ENCODE data around the gene EBF3.

GRCh38 chr10:129847741-129848483 lies 116.2 kb downstream of the EBF3 start:
- no peak for TF ChIP-seq MYC (IDR thresholded peaks at IDR 0.05; ENCODE audit: low read depth, low read length)
- TF ChIP-seq POLR2AphosphoS5 (IDR thresholded peaks at IDR 0.05; ENCODE audit: insufficient read depth, low read depth, low read length) = no peak
- TF ChIP-seq POLR2A (IDR thresholded peaks at IDR 0.05; ENCODE audit: low read depth, low read length) = no peak
- no peak for TF ChIP-seq CTCF (IDR thresholded peaks at IDR 0.05; ENCODE audit: extremely low read depth in 1 of 2, insufficient read depth in 1 of 2, low read depth in 1 of 2, low read length in 2 of 2)
- TF ChIP-seq FOS (IDR thresholded peaks at IDR 0.05; ENCODE audit: borderline replicate concordance, insufficient read depth, low read length) = no peak
- no peak for TF ChIP-seq EZH2 (IDR thresholded peaks at IDR 0.05; ENCODE audit: borderline replicate concordance, low read depth, low read length, severe bottlenecking)
- no peak for TF ChIP-seq GATA2 (IDR thresholded peaks at IDR 0.05; ENCODE audit: insufficient read depth, insufficient read length, low read depth, low read length)
- TF ChIP-seq MAX (IDR thresholded peaks at IDR 0.05; ENCODE audit: insufficient read depth, insufficient read length) = no peak
- TF ChIP-seq JUN (IDR thresholded peaks at IDR 0.05; ENCODE audit: borderline replicate concordance, insufficient read depth, insufficient read length, low read depth) = no peak
